C1 segment of cervical spinal cord (tissue), 14 donors: ENCODE measurements around the gene TEX2.
"Not testable (repeated sequence)": the region's sequence is repeated elsewhere in the genome, so short reads cannot be mapped to it uniquely, and the experiment has no call there.

Source experiments
- DNase-seq, 14 donors: peaks; one replicate each; lab custom pipeline; 2025; lab: John Stamatoyannopoulos, UW

TEX2 gene

DNA sequence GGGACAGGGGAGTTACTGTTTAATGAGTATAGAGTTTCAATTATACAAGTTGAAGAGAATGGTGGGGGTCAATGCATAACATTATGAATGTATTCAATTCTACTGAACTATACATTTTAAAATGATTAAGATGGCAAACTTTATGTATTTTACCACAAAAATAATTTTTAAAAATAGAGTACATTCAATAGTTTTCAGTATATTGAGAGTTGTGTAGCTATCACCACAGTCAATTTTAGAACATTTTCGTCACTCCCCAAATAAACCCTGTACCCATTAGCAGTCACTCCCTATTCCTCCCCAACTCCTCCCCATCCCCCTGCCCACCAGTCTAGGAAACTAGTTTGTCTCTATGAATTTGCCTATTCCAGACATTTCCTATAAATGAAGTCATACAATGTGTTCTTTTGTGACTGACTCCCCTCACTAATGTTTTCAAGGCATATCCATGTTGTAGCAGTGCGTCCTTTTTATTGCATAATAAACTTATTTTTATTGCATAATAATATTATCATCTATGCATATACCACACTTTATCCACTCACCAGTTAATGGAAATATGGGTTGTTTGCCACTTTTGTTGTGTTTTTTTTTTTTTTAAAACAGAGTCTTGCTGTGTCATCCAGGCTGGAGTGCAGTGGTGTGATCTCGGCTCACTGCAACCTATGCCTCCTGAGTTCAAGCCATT lies 80.6 kb downstream of the TEX2 start:
- no peak for DNase-seq

DNA sequence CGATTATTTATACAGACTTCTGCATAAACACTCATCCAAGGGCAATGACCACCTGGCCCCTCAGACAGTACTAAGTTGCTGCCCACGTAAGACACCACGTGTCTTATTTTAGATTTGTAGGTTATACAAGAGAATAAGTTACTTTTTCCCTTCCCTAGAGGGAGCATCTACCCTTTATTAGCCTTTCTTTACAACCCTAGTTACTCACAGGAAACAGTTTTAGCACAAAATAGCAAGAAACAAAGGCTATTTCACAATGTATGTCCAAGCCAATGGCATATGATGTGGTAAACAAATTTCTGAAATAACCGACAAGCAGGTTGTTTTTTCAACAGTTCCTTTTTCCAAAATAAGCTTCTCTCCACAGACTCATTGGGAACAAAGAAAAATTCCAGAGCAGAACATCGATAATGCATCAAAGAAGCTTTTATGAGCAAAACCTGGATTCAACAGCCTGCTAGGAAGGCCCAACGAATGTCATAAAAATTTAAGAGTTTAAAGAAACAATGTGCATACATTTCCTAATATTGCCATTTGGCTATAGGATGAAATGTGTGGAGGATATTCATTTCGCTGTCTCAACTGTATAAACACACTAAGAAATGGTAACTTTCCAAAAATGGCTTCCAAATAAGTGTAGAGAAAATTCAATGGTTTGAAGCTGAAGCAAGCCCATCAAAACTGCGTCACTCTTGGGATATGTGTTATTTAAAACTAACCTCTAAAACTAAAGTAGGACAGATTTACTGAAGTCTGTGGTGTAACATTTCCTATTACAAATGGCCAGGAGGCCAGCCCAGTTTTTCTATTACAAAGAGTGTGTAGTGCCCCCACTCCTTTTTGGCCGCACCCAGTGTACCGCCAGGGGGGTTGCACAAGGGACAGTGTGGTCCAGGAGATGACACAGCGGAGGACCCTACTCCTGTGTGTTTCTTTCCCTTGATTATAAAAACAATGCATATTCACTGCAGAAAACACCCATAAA lies 82.7 kb downstream of the TEX2 start:
- DNase-seq = peak in 1 of 14 donors; percentile 55

DNA sequence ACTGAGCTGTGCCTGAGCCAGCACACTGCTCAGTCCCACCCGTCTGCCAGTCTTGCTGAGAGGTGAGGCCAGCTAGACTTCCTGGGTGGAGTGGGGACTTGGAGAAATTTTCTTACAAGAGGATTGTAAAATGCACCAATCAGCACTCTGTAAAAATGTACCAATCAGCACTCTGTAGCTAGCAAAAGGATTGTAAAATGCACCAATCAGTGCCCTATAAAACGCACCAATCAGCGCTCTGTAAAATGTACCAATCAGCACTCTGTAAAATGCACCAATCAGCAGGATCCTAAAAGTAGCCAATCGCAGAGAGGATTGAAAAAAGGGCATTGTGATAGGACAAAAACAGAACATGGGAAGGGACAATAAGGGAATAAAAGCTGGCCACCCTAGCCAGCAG lies 84.0 kb downstream of the TEX2 start:
- DNase-seq = not testable (repeated sequence)

DNA sequence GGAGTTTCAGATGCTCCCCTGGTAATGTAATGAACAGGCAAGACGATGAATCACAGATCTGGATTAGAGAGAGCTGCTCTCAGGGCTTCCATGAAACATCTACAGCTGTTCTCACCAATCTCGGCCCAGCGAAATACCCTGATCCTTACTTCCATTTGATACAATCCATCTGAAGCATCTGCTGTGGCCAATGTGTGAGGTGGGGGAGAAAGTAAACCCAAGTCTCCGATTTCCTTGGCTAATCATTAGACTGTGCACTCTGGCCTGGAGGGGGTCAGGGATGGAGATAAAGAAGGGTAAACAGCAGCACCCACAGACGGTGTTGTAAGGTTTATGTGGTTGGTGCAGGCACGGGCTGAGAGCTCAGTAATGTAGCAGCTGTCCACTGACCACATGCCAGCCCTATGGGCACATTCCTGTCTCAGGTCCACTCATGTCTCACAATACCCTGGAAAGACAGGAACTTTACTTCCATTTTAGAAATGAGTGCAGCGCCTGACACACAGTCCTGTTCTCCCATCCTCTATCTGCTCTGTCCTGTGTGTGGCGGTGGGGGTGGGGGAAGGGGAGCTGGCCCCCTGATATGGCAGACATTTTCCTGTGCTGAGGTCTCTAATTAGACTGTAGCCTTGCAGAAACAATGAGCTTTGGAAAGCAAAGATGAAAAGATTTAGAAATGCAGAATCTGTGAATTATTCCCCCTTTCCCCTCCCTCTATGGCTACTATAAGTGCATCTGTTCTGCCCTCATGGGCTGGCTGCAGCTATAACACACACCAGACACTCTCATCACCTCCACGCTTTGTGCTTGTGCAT lies 84.8 kb downstream of the TEX2 start:
- DNase-seq = no peak

DNA sequence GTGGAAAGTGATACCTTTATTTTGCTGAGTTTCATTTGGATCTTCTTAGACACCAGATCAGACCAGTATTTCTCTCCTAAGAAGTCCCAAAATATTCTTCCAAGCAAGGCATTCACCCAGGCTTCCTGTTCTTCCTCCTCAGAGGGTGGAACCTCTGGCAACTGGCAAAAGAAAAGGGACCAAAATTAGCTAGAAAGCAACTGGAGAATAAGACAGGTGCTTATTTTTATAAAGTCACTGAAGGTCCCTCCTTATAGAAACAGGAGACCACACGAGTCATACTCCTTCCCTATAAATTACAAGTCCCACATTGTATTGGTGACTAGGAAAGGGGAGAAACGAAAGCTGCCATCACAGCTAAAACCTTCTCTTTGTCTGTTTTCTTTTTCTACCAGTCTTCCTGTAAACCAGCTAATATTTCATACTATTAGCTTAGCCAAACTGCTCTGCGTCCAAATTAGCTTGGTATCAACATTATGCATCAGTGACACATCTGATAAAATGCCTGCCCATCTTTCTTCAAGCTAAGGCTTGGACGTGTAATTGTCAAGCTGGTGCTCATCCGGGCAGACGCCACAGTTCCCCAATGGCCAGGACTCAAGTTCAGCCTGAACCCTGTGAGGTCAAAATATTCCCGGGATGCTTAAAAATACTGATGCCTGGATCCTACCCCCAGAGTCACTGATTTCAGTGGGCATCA lies 85.6 kb downstream of the TEX2 start:
- peak in 1 of 14 donors; percentile 5 for DNase-seq

DNA sequence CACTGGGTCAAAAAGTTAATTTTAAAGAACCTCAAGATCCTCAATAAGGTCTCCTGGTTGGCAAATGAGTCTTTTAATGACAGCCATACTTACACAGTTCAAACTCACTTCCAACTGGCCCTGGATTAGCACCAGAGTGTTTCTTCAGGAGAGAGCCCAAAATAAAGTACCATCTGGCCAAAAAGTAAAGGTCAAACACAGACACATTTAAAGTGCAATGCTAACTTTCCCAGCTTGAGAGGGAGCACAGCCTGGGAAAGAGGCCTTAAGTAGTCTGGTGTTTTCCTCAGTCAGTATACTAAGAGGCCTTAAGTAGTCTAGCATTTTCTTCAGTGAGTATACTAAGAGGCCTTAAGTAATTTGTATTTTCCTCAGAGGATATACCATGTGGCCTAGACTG lies 86.5 kb downstream of the TEX2 start:
- DNase-seq = no peak

DNA sequence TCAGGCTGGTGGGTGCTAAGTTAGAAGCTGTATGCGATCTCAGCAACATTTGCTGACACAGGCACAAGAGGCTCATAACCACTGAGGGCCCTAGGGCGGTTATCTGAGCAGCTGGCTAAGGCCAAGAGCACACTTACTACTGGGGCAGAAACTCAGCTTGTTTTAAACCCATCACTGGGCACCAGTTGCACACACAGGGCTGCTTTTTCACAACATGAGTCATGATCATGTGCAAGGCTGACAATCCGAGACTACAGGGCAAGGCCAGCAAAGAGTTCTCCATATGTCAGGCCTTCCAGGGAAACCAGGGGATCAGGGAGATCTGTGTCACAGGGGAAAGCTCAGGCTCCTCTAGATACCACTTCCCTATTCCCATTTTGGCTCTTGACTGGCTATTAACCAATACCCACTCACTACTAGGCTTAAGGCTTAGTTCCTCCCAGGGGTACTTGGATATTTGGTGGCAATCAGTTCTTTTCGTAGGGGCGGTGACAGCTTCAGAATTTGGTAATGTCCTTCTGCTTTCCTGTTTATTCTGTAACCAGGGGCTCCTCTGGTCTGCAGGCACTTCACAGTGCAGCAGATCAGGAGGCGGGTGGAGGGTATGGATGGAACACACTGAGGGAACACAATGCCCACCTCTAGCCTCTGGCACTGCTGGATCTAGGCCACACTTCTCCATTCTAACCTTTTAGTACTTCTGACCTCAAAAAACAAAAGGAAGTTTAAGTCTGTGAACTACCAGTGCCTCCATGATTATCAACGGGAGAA lies 88.2 kb downstream of the TEX2 start:
- peak in 8 of 14 donors; percentile 9 to 64 (median 42) for DNase-seq

DNA sequence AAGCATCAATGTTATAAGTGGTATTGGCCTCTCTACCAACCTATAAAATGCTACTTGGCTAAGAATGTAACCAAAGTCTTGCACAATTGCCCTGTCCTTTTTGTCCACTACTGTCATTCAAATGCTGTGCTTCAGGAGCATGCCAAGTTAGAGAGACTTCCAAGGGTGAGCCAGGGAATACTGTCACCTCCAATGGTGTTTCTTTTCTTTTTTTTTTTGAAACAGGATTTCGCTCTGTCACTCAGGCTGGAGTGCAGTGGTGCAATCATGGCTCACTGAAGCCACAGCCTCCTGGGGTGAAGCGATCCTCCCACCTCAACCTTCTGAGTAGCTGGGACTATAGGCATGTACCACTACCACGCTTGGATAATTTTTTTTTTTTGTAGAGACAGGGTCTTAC lies 89.4 kb downstream of the TEX2 start:
- no peak for DNase-seq

DNA sequence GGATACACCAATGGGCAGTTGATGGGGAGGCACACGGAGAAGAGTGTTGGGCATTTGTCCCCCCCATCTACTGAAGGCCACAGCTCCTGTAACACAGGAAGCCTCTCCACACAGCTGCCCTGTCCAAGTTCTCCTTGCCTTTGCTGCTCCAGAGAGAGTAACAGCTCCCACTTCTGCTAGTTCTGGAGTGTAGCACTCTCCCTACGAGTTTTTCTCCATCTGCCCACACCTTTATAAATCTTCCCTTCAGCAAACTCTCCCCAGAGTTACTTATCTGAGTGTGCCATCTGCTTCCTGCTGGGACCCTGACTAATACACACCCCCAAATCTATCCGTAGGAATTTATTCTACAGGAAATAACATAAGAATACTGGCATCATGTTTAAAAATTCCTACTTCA lies 90.5 kb downstream of the TEX2 start:
- DNase-seq = no peak

DNA sequence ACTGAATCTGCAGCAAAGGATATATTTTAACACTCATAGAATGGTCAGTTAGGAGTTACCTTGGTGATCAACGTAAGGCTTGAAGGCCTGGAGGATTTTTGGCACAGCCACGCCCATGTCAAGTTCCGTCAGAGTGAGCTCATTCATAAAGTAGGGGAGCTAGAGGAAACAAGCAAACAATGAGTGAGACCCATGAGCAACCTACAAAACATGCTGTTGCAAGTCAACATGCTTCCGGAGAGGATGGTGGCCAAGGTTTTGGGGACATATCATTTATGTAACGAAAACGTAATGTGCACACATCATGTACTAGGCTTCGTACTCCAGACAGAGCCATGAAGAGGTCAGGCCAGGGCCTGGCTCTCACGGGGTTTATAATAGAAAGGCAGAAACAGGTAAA lies 92.0 kb downstream of the TEX2 start:
- no peak for DNase-seq

DNA sequence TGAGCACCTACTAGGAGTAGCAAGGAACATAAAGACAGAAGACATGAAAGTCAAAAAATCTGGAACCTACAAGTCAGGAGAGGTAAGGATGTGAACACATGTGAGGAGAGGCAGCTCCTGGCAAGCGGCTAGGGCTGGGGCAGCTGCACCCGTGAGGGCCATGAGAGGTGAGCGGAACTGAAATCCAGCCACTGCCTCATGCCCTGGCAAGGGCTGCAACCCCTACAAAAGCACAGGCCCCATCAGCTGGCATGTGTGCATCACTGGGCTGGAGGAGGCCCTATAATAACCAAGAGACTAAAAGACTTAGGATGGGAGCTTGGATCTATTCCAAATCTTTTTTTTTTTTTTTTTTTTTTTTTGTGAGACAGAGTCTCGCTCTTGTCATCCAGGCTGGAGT lies 92.8 kb downstream of the TEX2 start:
- no peak for DNase-seq

DNA sequence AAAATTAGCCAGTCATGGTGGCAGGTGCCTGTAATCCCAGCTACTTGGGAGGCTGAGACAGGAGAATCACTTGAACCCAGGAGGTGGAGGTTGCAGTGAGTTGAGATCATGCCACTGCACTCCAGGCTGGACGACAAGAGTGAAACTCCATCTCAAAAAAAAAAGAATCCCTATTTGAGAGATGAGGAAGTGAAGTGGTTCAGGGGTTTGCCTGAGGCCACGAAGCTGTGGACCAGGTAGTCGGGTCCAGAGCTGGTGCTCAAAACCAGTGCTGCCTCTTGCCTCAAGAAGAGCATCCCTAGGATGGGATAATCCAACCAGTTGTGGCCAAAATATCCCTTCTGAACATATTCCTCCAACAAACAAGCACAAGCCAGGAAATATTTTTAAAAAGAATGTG lies 95.4 kb downstream of the TEX2 start:
- DNase-seq = not testable (repeated sequence)

DNA sequence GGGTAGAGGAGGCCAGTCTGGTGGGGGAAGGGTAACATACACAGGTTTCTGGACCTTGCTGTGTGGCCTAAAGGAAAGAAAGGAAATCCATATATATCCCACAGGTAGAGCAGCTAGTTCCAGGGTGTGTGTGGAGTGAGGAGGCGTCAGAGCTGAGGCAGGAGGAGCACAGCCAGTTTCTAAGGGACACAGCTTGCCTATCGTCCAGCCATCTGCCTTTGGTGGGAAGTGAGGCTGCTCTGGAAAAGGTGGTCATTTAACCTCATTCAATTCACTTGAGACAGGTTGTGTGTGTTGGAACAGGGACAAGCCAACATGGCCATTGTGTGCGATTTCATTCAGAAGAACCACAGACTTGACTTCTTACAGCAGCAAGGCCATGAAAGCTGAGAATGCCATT lies 96.2 kb downstream of the TEX2 start:
- peak in 1 of 14 donors; percentile 82 for DNase-seq

DNA sequence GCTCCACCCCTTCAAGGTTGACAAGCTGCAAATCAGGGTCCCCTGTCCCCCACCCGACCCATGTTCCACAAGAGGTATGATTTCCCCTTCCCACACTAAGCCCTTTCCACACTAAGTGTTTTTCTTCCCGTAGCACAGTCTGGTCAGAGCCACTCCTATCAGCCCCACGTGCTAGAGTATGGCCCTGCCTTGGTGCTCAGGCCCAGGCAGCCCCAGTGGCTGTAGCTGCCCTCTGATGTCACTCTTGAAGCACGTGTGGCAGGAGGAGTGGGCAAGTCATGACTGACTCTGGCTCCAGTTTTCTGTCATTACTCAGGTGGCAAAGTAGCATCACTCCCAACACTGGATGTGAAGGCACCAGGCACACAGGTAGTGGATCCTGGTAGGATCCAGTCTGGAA lies 97.7 kb downstream of the TEX2 start:
- DNase-seq = no peak

DNA sequence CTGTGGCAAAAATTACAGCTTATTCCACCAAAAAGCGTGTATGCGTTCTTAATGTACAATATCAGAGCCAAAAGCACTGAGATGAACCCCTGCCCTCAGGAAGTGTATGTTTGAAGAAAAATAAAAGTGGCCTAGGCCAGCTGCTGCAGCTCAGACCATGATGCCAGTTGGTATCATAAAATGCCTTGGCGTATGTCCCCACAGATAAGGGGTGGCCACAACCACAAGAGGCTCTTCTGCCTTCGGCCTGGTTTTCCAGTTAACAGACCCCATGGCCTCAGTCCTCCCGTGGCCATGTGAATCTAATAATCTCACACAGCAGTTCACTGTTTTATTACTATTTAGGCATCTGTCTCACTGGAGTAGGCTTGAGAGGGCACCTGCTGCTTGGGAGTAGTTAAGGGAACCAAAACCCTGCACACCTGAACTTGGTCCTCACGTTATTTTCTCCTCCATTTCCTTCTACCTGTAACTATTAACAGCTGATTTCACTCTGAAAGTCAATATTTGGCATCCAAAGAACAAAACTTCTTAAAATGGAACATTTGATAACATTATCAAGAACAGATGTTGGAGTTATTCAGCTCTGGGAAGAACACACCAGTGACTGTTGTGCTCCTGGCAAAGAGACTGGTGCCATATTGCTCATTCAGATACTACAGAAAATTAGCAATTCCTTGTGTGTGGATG lies 98.3 kb downstream of the TEX2 start:
- DNase-seq = no peak

DNA sequence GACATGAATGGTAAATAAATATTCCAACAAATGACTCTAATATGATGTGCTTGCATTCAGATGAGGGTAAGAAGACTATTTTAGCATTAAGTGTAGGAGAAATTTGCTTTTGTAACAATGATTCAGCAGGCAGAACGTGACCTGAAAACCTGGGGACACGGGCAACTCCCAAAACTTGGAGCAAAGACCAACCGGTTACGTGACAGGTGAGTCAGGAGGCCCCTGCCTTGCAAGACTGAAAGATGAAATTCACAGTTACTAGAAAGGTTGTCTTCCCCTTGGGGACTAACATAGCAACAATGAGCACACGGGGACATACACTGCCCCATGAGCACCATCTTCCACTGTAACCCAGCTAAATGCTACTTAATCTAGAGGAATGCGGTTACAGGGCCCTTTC lies 99.6 kb downstream of the TEX2 start:
- no peak for DNase-seq

DNA sequence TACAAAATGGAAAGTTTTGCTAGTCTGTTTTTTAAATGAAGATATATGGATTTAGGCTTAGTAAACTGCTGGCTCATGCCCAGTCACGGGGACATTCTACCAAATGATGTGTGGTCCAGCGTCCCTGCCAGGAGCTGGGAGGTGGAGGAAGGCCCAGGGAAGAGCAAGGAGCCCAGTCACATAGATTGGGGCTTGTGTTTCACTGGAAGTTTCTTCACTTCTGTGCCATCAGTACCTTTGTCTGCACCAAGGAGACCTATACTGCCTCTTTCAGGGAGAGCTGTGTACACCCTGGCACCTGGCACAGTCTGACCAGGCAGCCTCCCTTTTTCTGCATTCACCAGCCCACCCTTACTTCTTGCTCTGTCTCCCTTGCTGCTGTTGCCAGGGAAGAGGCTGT lies 100.5 kb downstream of the TEX2 start:
- no peak for DNase-seq

DNA sequence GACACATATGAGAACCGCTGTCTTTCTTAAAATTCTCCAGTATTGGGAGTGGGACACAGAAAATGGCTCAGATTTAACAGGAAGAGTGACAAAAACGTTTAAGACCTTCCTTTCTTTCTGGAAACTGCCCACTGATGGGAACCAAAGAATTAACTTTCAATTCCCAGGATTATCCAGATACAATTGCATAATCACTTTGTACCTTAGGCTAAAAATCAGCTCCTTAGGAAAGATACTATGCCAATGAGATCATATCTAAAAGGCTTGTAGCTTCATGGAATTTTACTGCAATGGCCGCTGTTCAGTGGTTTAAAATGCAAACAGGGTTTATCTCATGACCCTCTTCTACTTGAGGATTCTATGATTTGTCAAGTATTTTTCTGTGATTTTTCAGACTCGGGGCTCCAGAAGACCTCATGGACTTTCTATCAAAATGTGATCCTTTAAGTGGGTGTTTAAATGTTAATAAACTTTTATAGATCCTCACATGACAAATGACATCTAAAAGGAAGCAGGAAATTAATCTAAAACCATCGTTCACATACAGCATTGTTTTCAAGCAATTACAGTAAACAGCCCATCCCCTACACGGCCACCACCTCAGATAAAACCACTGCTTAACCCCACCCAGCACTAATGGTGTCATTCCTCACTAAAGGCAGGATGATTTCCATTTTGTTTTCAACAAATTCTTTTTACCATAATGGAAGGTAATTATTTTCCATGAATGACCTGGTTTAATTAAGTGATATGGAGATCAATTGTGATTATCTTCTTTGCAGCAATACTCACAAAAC lies 101.5 kb downstream of the TEX2 start:
- DNase-seq = no peak

DNA sequence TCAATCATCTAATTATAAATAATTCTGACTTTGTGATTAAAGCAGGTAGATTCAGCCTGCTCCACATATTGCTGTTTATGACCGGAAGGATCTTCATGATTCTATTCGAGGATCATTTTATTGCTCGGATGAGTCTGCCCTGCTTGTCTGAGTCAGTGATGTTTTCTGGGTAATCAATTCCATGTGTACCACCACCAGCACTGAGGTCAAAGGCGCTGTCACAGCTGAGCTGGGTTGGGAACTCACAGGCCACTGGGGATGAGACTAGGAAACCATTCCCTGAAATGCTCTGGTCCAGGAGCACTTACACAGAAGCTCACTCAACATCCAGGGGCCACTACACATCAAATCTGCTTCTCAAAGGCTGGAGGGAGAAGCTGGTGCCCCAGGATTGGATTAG lies 102.7 kb downstream of the TEX2 start:
- DNase-seq = no peak
